Skeletal muscle satellite cell (primary cell): ENCODE results near the gene PLK3.
"Not testable (repeated sequence)": the region's sequence is repeated elsewhere in the genome, so short reads cannot be mapped to it uniquely, and the experiment has no call there.

Source experiments
- H3K27me3 ChIP-seq: 2 replicates; pipeline ENCODE4 v1.7.0; 2013; ENCODE audit warnings: low read length; ENCODE audit not compliant: control insufficient read depth, insufficient read depth
- H3K36me3 ChIP-seq: 2 replicates; pipeline ENCODE4 v1.7.0; 2013; ENCODE audit warnings: mild to moderate bottlenecking, control low read depth, low read length; ENCODE audit not compliant: insufficient read depth
- H3K4me1 ChIP-seq: 2 replicates; pipeline ENCODE4 v1.7.0; 2013; ENCODE audit warnings: low read length; ENCODE audit not compliant: control insufficient read depth, insufficient read depth
- H3K4me2 ChIP-seq: 2 replicates; pipeline ENCODE4 v1.7.0; 2013; ENCODE audit warnings: mild to moderate bottlenecking, low read length
- H3K4me3 ChIP-seq: 2 replicates; pipeline ENCODE4 v1.7.0; 2013; ENCODE audit warnings: low read length
- H3K9ac ChIP-seq: 2 replicates; pipeline ENCODE4 v1.7.0; 2013; ENCODE audit warnings: mild to moderate bottlenecking, low read depth, low read length, moderate library complexity
- H3K9me3 ChIP-seq: replicated peaks from 2 replicates; pipeline ENCODE4 v1.7.0; 2013; ENCODE audit warnings: mild to moderate bottlenecking, control low read depth, low read length

Gene PLK3

DNA sequence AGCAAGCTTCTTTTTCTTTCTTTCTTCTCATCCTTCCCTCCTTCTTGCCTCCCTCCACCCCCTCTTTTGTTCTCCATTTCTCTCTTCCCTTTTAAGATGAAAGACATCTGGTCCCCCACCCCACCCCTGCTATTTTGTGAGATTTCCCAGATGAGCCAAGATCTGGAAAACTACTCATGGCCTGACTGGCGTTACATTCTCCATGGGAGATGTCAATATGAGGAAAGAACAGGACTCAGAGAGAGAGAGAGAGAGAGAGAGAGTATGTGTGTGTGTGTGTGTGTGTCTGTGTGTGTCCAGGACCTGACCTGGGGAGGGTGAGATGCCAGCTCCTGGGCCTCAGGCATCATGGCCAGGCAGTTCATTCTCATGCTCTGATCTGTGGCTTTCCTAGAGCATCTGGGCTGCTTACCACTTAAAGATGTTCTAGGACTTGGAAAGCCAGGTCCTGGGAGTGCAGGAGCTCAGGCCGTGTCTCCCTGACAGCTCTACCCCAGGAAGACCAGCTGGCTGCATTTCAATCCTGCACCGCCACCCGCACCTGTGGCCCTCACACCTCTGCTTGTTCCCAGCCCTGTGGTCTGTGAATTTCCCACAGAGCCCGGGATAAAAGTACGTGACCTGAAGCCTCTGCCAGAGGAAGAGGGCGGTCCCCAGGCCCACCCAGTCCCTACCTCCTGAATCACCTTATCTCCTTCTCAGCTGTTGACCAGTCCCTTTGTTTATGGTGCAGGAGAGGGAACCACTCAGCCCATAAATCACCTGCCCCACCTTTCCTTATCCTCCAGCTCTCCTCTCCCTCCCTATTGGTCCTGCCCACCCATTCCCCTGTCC lies 9.0 kb upstream of the PLK3 start:
- Histone ChIP-seq H3K9me3 (no peaks in the 10 kb centered on the region), H3K4me1 (peaks cover 6% of the 10 kb centered on the region), H3K9ac (no peak overlapping the region), H3K27me3 (no peaks in the 10 kb centered on the region), H3K36me3 (no peaks in the 10 kb centered on the region), H3K4me3 (no peak overlapping the region), H3K4me2 (no peak overlapping the region)

DNA sequence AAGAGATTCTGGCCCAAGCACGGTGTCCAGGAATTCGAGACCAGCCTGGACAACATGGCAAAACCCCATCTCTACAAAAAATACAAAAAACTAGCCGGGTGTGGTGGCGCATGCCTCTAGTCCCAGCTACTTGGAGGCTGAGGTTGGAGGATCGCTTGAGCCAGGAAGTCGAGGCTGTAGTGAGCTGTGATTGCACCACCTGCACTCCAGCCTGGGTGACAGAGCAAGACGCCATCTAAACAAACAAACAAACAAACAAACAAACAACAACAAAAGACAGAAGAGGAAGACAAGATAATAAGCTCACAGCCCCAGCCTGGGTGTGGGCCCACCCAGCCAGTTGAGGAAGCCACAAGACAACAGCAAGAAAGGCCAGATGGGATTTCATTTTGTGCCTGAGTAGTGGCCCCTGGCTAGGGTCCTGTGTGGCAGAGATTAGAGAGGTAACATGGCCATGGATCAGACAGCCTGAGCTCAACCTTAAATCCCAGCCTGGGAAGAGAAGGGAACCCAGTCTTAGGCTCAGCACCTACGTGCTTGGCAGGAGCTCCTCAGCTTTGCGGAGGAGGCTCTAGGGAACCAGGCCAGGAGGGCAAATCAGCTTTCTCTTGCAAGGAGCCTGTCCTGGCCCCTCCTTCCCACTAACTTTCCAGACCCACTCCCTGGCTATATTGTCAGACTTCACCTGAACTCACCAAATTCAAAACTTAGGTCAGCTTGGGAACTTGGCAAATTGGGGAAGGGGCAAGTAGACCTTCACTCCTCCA lies 7.3 kb upstream of the PLK3 start:
- Histone ChIP-seq H3K36me3 (no peaks in the 10 kb centered on the region), H3K4me2 (no peak overlapping the region), H3K27me3 (no peaks in the 10 kb centered on the region), H3K4me1 (no peaks in the 10 kb centered on the region), H3K9ac (no peak overlapping the region), H3K9me3 (no peaks in the 10 kb centered on the region), H3K4me3 (no peak overlapping the region)

DNA sequence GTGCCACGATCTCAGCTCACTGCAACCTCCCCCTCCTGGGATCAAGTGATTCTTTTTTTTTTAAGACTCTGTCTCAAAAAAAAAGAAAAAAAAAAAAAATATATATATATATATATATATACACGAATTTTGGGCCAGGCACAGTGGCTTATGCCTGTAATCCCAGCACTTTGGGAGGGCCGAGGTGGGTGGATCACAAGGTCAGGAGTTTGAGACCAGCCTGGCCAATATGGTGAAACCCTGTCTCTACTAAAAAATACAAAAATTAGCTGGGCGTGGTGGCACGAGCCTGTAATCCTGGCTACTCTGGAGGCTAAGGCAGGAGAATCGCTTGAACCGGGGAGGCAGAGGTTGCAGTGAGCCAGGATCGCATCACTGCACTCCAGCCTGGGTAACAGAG lies 2.3 kb upstream of the PLK3 start:
- H3K9ac ChIP-seq, H3K9me3 ChIP-seq, H3K27me3 ChIP-seq, H3K4me3 ChIP-seq, H3K4me2 ChIP-seq: not testable (repeated sequence)
- H3K36me3 ChIP-seq: peaks cover 12% of the 10 kb centered on the region
- H3K4me1 ChIP-seq: peaks cover 19% of the 10 kb centered on the region

DNA sequence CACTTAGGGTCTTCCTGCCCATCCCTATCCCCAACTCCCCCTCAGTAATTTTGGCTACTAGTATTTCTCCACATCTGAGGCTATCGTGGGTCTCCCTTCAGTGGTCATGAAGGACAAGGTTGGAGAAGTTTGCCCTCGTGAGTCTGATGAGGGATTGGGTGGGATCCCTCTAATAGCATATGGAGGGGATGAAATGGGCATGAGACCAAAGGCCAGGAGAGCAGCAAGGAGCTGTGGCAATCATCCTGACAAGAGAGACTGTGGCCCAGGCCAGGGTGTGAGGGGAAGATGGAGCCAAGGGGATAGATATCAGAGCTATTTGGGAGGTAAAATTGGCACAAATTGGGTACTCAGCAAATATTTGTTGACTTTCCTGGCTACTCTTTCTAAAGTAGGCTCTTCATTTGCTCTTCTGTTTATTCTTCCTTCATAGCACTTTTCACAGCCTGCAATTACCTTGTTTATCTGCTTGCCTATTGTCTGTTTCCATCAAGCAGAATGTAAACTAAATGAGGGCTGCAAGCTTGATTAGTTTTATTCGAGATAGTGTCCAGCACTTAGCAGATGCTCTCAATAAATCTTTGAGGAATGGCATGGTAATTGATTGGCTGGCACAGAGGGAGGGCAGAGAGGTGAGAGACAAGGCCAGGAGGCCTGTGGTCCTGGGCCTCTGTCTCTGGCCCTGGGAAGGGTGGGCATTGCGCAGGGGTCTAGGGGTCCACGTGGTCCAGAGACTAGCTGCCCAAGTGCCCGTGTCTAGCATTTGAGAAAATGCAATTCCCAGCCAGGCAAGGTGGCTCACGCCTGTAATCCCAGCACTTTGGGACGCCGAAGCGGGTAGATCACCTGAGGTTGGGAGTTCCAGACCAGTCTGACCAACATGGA lies 1.5 kb upstream of the PLK3 start:
- Histone ChIP-seq H3K36me3 (peaks cover 20% of the 10 kb centered on the region), H3K9me3 (no peaks in the 10 kb centered on the region), H3K4me2 (no peak overlapping the region), H3K9ac (peak overlapping the region; percentile 93), H3K4me3 (no peak overlapping the region), H3K27me3 (no peaks in the 10 kb centered on the region), H3K4me1 (peaks cover 27% of the 10 kb centered on the region)

DNA sequence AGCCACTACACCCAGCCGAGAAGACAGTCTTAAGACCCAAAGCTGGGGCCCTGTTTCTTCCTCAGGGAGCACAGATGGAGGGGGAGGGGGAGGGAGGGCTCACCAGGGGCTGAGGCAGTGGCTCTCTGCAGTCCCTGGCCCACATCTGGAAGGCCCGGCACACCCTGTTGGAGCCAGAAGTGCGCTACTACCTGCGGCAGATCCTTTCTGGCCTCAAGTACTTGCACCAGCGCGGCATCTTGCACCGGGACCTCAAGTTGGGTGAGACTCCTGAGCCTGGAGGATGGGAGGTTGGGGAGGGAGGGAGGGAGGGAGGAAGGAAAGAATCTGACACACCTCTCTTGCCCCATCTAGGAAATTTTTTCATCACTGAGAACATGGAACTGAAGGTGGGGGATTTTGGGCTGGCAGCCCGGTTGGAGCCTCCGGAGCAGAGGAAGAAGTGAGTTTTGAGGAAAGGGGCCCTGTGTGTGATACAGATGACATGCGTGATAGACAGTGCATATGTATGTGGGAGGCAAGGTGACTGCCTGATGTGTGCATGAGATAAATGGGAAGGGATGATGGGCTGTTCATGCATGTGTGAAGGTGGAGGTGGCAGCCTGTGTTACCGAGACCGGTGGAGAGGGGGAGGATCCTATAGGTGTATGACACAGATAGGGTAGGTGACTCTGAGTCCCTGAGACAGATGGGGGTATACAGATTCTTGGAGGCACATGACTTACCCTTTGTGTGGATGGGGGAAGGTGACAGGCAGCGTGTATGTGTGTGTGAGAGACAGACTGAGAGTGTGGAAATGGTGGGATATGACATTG lies 1.5 kb downstream of the PLK3 start:
- Histone ChIP-seq H3K4me1 (peaks cover 45% of the 10 kb centered on the region), H3K36me3 (peaks cover 46% of the 10 kb centered on the region), H3K27me3 (no peaks in the 10 kb centered on the region), H3K4me3 (peak overlapping the region; percentile 85), H3K9me3 (no peaks in the 10 kb centered on the region), H3K4me2 (peak overlapping the region; percentile 97), H3K9ac (peak overlapping the region; percentile 93)

DNA sequence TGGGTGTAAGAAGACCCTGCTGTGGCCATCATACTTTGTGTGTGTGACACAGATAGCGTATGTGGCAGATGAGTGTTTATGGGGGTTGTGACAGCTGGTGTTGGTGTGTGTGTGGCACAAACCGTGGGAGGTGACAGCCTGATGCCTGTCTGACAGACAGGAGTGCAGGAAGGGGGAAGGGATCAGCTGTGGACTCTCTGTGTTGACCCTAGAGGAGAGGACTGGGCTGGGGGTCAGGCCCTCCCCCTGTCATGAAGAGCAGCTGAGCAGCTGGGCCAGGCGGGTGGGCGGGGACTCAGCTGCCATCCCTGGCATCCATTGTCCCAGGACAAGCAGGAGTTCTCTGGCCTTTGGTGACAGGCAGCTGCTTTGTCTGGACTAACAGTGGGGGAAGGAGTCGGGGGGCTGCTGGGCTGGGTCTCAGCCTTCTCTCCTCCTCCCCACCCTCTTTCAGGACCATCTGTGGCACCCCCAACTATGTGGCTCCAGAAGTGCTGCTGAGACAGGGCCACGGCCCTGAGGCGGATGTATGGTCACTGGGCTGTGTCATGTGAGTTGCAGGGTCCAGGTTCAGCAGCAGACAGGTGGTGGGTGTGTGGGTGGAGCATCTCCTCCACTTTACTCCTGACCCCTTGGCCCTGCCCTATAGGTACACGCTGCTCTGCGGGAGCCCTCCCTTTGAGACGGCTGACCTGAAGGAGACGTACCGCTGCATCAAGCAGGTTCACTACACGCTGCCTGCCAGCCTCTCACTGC lies 2.3 kb downstream of the PLK3 start:
- no peaks in the 10 kb centered on the region for H3K27me3 ChIP-seq
- peaks cover 53% of the 10 kb centered on the region for H3K4me1 ChIP-seq
- H3K9me3 ChIP-seq: no peaks in the 10 kb centered on the region
- H3K4me3 ChIP-seq: peak overlapping the region; percentile 85
- peak overlapping the region; percentile 93 for H3K9ac ChIP-seq
- peak overlapping the region; percentile 97 for H3K4me2 ChIP-seq
- peaks cover 49% of the 10 kb centered on the region for H3K36me3 ChIP-seq

DNA sequence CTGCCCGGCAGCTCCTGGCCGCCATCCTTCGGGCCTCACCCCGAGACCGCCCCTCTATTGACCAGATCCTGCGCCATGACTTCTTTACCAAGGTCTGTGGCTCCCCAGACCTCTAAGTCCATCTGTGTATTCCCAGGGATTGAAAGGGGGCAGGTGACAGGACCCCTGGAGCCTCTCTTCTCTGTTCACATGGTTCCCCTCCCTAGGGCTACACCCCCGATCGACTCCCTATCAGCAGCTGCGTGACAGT lies 2.8 kb downstream of the PLK3 start:
- Histone ChIP-seq H3K4me3 (peak overlapping the region; percentile 85), H3K27me3 (no peaks in the 10 kb centered on the region), H3K9ac (peak overlapping the region; percentile 93), H3K4me2 (peak overlapping the region; percentile 97), H3K4me1 (peaks cover 57% of the 10 kb centered on the region), H3K36me3 (peaks cover 49% of the 10 kb centered on the region), H3K9me3 (no peaks in the 10 kb centered on the region)

DNA sequence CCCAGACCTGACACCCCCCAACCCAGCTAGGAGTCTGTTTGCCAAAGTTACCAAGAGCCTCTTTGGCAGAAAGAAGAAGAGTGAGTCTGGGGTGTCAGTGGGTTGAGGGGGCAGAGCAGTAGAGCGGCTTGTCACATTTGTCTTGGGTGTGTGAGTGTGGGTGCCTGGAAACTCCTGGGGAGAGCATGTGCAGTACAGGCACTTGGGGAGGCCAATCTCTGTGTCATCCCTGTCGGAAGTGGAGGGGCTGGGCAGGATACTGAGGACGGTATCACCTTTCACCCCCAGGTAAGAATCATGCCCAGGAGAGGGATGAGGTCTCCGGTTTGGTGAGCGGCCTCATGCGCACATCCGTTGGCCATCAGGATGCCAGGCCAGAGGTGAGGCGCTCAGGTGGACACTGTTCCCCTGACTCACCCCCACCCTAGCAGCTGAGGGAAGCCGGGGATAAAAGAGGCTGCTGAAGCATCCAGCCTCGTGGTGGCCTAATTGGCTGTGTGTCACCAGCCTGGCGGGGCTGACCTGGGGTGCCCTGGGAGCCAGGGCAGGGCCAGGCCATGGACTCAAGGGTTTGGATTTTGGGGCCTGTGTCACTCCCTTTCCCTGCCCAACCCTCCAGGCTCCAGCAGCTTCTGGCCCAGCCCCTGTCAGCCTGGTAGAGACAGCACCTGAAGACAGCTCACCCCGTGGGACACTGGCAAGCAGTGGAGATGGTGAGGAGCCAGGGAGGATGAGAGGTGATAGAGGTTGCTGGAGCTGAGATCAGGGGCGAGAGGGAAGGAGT lies 3.3 kb downstream of the PLK3 start:
- no peaks in the 10 kb centered on the region for H3K27me3 ChIP-seq
- H3K4me3 ChIP-seq: peak overlapping the region; percentile 85
- peaks cover 62% of the 10 kb centered on the region for H3K4me1 ChIP-seq
- H3K9ac ChIP-seq: peak overlapping the region; percentile 93
- no peaks in the 10 kb centered on the region for H3K9me3 ChIP-seq
- peak overlapping the region; percentile 97 for H3K4me2 ChIP-seq
- H3K36me3 ChIP-seq: peaks cover 49% of the 10 kb centered on the region

DNA sequence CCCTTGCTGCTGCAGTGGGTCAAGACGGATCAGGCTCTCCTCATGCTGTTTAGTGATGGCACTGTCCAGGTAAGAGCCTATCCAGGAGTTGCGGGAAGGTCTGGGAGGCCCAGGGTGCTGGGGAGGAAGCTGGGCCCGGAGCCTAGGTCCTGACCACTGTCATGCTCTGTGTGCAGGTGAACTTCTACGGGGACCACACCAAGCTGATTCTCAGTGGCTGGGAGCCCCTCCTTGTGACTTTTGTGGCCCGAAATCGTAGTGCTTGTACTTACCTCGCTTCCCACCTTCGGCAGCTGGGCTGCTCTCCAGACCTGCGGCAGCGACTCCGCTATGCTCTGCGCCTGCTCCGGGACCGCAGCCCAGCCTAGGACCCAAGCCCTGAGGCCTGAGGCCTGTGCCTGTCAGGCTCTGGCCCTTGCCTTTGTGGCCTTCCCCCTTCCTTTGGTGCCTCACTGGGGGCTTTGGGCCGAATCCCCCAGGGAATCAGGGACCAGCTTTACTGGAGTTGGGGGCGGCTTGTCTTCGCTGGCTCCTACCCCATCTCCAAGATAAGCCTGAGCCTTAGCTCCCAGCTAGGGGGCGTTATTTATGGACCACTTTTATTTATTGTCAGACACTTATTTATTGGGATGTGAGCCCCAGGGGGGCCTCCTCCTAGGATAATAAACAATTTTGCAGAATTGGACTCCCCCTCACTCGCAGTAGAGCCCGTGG lies 5.3 kb downstream of the PLK3 start:
- Histone ChIP-seq H3K36me3 (peaks cover 50% of the 10 kb centered on the region), H3K4me1 (peaks cover 75% of the 10 kb centered on the region), H3K4me2 (no peak overlapping the region)

More for the DNA sequence above, 5.3 kb downstream of the PLK3 start:
- Histone ChIP-seq H3K9me3 (no peaks in the 10 kb centered on the region), H3K9ac (no peak overlapping the region), H3K4me3 (no peak overlapping the region), H3K27me3 (no peaks in the 10 kb centered on the region)
